IPS-18a (cell line): ENCODE data around the gene RERG.

Experiments used
- H3K27ac ChIP-seq: one replicate; pipeline ENCODE4 v1.5.1; 2013; ENCODE audit warnings: low read length
- H3K27me3 ChIP-seq: one replicate; pipeline ENCODE4 v1.6.1; 2013; ENCODE audit warnings: mild to moderate bottlenecking, low read length; ENCODE audit not compliant: control insufficient read depth, insufficient read depth
- H3K36me3 ChIP-seq: one replicate; pipeline ENCODE4 v1.6.1; 2013; ENCODE audit warnings: low read depth, low read length; ENCODE audit not compliant: control insufficient read depth
- H3K4me1 ChIP-seq: one replicate; pipeline ENCODE4 v1.6.1; 2013; ENCODE audit warnings: low read depth, low read length; ENCODE audit not compliant: control insufficient read depth
- H3K4me3 ChIP-seq: one replicate; pipeline ENCODE4 v1.5.1; 2013; ENCODE audit warnings: low read length
- H3K9ac ChIP-seq: one replicate; pipeline ENCODE4 v1.6.1; 2013; ENCODE audit warnings: mild to moderate bottlenecking, low read length, moderate library complexity
- H3K9me3 ChIP-seq: one replicate; pipeline ENCODE4 v1.6.1; 2013; ENCODE audit warnings: low read depth, low read length; ENCODE audit not compliant: control insufficient read depth

Gene RERG

DNA sequence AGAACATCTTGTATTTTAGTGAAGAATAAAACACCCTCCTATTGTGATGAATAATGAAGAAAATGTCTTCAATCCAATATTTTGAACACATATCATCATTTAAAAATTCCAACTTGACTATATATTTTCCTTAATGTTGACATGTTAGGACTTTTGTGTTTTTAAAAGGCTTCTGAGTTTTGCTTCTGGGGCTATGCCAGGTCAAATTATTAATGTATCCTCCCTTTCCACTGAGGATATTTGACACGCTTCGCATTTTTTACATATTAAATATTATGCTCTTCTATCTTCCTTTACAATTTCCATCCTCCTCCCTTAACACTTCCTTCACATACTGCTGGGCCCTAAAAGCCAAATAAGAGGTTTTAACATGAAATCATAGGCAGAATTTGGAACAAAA lies 20.6 kb downstream of the RERG start:
- Histone ChIP-seq H3K4me3 (no peak overlapping the region), H3K9ac (no peak overlapping the region), H3K27ac (no peak overlapping the region), H3K9me3 (no peaks in the 10 kb centered on the region), H3K4me1 (no peaks in the 10 kb centered on the region), H3K27me3 (no peaks in the 10 kb centered on the region), H3K36me3 (no peaks in the 10 kb centered on the region)

- H3K27ac ChIP-seq, result no peak overlapping the region
- no peaks in the 10 kb centered on the region for H3K4me1 ChIP-seq
Observed at GRCh38 chr12:15199930-15200329, 21.3 kb downstream of the RERG start.

DNA sequence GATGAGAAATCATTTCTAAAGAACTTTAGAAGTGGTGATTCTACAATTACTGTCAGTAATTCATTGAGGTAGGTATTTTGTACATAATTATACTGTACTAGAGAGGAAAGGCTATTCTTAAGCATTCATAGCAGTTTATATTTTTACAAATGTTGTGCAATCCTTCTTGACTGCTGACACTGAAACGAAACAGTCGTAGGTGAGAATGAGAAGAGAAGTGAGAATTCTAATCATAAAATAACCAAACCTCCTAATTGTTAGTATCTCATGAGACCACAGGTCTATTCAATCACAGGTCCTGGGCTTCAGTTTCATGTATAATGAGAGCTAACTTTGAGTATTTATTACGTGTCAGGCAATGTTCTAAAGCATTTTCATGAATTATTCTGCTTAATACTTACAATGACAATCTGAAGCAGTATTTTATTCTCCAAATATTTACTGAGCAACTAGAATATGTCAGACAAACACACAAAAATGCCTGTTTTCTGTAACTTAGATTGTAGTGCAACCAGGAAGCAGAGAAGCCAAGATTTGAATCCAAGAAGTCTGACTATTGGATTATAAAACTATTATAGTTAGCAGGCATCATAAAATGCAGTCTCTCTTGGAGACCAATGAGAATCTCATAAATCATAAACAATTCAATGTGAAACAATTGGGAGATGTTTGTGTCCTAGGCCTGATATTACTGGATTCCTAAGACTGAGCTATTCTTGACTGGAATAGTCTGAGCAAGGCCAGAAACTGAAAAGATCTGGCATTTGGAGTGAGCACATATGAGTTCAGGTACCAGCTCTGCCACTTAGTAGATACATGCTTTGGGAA lies 24.3 kb downstream of the RERG start:
- Histone ChIP-seq H3K27ac (no peak overlapping the region), H3K36me3 (no peaks in the 10 kb centered on the region), H3K9me3 (no peaks in the 10 kb centered on the region), H3K9ac (no peak overlapping the region), H3K4me1 (no peaks in the 10 kb centered on the region), H3K4me3 (no peak overlapping the region), H3K27me3 (no peaks in the 10 kb centered on the region)

More at GRCh38 chr12:15199930-15200329, 21.3 kb downstream of the RERG start:
- Histone ChIP-seq H3K4me3 (no peak overlapping the region), H3K9me3 (no peaks in the 10 kb centered on the region), H3K9ac (no peak overlapping the region), H3K36me3 (no peaks in the 10 kb centered on the region), H3K27me3 (no peaks in the 10 kb centered on the region)

- H3K9ac ChIP-seq, result no peak overlapping the region
- H3K4me3 ChIP-seq, result no peak overlapping the region
- no peaks in the 10 kb centered on the region for H3K27me3 ChIP-seq
- no peak overlapping the region for H3K27ac ChIP-seq
- no peaks in the 10 kb centered on the region for H3K36me3 ChIP-seq
- no peaks in the 10 kb centered on the region for H3K4me1 ChIP-seq
- H3K9me3 ChIP-seq, result no peaks in the 10 kb centered on the region
Observed at GRCh38 chr12:15196221-15196620, 25.0 kb downstream of the RERG start.

DNA sequence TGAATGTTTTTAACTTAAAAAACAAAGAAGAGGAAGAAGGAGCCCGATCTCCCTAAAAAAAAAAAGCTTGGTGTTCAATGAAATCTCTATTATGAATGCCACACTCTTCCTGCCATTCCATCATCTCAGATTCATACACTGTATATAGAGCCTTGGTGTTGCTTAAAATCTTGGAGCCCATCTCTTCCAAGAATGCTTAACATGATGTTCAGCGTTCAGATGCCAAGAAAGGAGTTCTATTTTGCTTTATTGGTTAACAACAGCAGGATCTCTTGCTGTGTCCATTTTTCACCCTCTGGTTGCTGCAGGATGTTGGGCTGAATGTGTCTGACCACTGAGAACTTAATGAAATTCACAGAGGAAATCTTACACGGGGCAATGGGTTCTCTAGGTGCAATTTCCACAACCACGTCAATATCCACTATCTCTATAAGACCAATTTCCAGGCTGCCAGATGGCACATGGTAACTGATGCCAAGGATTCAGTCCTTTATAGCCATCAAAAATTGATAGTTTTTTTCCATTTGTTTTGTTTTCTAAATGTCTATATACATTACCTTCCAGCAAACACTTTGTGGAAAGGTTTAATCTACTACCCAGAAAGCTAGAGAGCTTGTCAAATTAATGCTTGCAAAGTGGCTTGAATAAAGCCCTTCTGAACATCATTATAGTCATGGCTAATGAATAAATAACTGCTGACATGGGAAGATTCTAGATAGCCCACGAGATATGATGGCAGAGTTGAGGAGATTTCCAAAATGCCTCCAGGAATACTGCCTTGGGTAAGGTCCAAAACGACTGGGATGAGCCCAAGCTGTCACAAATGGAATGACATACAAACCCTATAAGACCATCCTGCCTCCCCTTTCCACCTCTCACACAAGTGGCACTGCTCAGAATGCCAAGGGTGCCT lies 26.5 kb downstream of the RERG start:
- H3K9me3 ChIP-seq, result no peaks in the 10 kb centered on the region
- H3K27me3 ChIP-seq, result no peaks in the 10 kb centered on the region
- no peaks in the 10 kb centered on the region for H3K4me1 ChIP-seq
- no peak overlapping the region for H3K9ac ChIP-seq
- no peaks in the 10 kb centered on the region for H3K36me3 ChIP-seq
- H3K27ac ChIP-seq, result no peak overlapping the region
- H3K4me3 ChIP-seq, result no peak overlapping the region

GRCh38 chr12:15193946-15194345 lies 27.3 kb downstream of the RERG start:
- H3K27me3 ChIP-seq, result no peaks in the 10 kb centered on the region
- H3K27ac ChIP-seq, result no peak overlapping the region
- H3K4me3 ChIP-seq, result no peak overlapping the region
- H3K36me3 ChIP-seq, result no peaks in the 10 kb centered on the region
- no peaks in the 10 kb centered on the region for H3K9me3 ChIP-seq
- no peaks in the 10 kb centered on the region for H3K4me1 ChIP-seq
- no peak overlapping the region for H3K9ac ChIP-seq

GRCh38 chr12:15192720-15193119 lies 28.5 kb downstream of the RERG start:
- Histone ChIP-seq H3K27ac (no peak overlapping the region), H3K36me3 (no peaks in the 10 kb centered on the region), H3K4me1 (no peaks in the 10 kb centered on the region), H3K9ac (no peak overlapping the region), H3K4me3 (no peak overlapping the region), H3K9me3 (no peaks in the 10 kb centered on the region), H3K27me3 (no peaks in the 10 kb centered on the region)

- Histone ChIP-seq H3K27ac (no peak overlapping the region), H3K27me3 (no peaks in the 10 kb centered on the region), H3K9me3 (no peaks in the 10 kb centered on the region), H3K36me3 (no peaks in the 10 kb centered on the region), H3K4me1 (no peaks in the 10 kb centered on the region), H3K4me3 (no peak overlapping the region), H3K9ac (no peak overlapping the region)
Observed at GRCh38 chr12:15188127-15188526, 33.1 kb downstream of the RERG start.

GRCh38 chr12:15186597-15186996 lies 34.6 kb downstream of the RERG start:
- Histone ChIP-seq H3K9me3 (no peaks in the 10 kb centered on the region), H3K27ac (no peak overlapping the region), H3K36me3 (no peaks in the 10 kb centered on the region), H3K4me1 (no peaks in the 10 kb centered on the region), H3K27me3 (no peaks in the 10 kb centered on the region), H3K9ac (no peak overlapping the region), H3K4me3 (no peak overlapping the region)

- Histone ChIP-seq H3K4me3 (no peak overlapping the region), H3K4me1 (no peaks in the 10 kb centered on the region), H3K27me3 (no peaks in the 10 kb centered on the region), H3K36me3 (no peaks in the 10 kb centered on the region), H3K27ac (no peak overlapping the region), H3K9me3 (no peaks in the 10 kb centered on the region), H3K9ac (no peak overlapping the region)
Observed at GRCh38 chr12:15184484-15184883, 36.7 kb downstream of the RERG start.

- no peak overlapping the region for H3K27ac ChIP-seq
- H3K36me3 ChIP-seq, result no peaks in the 10 kb centered on the region
- no peaks in the 10 kb centered on the region for H3K9me3 ChIP-seq
- H3K4me1 ChIP-seq, result no peaks in the 10 kb centered on the region
- H3K4me3 ChIP-seq, result no peak overlapping the region
- H3K9ac ChIP-seq, result no peak overlapping the region
- no peaks in the 10 kb centered on the region for H3K27me3 ChIP-seq
Observed at GRCh38 chr12:15183821-15184220, 37.4 kb downstream of the RERG start.
